Measurements from ENCODE around the gene APBA2. TPM values are rescaled to one million over a fixed set of nuclear protein-coding genes. Genes with fewer than 3 reads are reported as not detected.
A peak's percentile ranks its signal among the peaks of the same experiment; 100 is the strongest.

Gene APBA2
- polyA plus RNA-seq, 1 donor (not counting 4 experiments of a cell fraction or from before 2014, with no cell fraction given): 5.5 TPM

DNA sequence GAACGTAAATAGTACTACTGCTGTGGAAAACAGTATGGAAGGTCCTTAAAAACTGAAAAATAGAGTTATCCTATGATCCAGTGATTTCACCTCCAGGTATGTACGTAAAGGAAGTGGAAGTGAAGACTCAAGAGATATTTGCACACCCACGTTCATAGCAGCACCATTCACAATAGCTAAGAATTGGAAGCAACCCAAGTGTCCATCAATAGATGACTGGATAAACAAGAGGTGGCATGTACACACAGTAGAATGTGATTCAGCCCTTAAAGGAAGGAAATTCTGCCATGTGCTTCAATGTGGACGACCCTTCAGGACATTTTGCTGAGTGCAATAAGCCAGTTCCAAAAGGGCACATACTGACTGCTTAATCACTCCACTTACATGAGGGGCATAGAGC is 188.3 kb downstream of the APBA2 start:
- FAIRE-seq (peak; percentile 48), DNase-seq (ENCODE audit: low read depth, low spot score) (no peak)
- Histone ChIP-seq H3K9me3 (ENCODE audit: control insufficient read depth, low read depth, low read length) (peaks cover 5% of the 10 kb centered on the region), H3K27ac (ENCODE audit: control insufficient read depth, insufficient read depth, low read length) (no peak overlapping the region), H3K36me3 (ENCODE audit: control insufficient read depth in 2 of 2, extremely low read depth in 1 of 2, insufficient read depth in 2 of 2, low read length in 2 of 2) (no peaks in the 10 kb centered on the region), H2AFZ (ENCODE audit: control insufficient read depth, low read length) (peak overlapping the region; percentile 15), H3K9me1 (ENCODE audit: control insufficient read depth, extremely low read depth, insufficient read depth, low read length) (no peaks in the 10 kb centered on the region), H3K27me3 (ENCODE audit: control insufficient read depth, extremely low read depth, insufficient read depth, low read length) (no peaks in the 10 kb centered on the region), H3K79me2 (ENCODE audit: control insufficient read depth, insufficient read depth, low read length) (no peaks in the 10 kb centered on the region), H4K20me1 (ENCODE audit: control insufficient read depth, extremely low read depth, insufficient read depth, low read length) (no peaks in the 10 kb centered on the region), H3K4me2 (ENCODE audit: control insufficient read depth, extremely low read depth, insufficient read depth, low read depth, low read length) (no peak overlapping the region), H3K9ac (ENCODE audit: control insufficient read depth, extremely low read depth, insufficient read depth, low read length) (no peak overlapping the region), H3K4me3 (ENCODE audit: control insufficient read depth in 2 of 3, extremely low read depth in 1 of 3, insufficient read depth in 2 of 3, low read depth in 1 of 3, low read length in 3 of 3) (no peak overlapping the region), H3K4me1 (ENCODE audit: control insufficient read depth, extremely low read depth, insufficient read depth, low read length) (no peaks in the 10 kb centered on the region)
- dilution Hi-C loops (cut with MboI; ENCODE audit: extremely low pct_ligation_motif_present, low sequenced_read_pairs): no loop called here
- TF ChIP-seq EZH2 (IDR thresholded peaks at IDR 0.05; ENCODE audit: low read length): no peak
- TF ChIP-seq, protein P1, sequence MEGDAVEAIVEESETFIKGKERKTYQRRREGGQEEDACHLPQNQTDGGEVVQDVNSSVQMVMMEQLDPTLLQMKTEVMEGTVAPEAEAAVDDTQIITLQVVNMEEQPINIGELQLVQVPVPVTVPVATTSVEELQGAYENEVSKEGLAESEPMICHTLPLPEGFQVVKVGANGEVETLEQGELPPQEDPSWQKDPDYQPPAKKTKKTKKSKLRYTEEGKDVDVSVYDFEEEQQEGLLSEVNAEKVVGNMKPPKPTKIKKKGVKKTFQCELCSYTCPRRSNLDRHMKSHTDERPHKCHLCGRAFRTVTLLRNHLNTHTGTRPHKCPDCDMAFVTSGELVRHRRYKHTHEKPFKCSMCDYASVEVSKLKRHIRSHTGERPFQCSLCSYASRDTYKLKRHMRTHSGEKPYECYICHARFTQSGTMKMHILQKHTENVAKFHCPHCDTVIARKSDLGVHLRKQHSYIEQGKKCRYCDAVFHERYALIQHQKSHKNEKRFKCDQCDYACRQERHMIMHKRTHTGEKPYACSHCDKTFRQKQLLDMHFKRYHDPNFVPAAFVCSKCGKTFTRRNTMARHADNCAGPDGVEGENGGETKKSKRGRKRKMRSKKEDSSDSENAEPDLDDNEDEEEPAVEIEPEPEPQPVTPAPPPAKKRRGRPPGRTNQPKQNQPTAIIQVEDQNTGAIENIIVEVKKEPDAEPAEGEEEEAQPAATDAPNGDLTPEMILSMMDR (optimal IDR thresholded peaks at IDR 0.05 in 1 of 3, IDR thresholded peaks at IDR 0.05 in 1 of 3, conservative IDR thresholded peaks at IDR 0.05 in 1 of 3; ENCODE audit: extremely low read depth in 1 of 3, insufficient read depth in 2 of 3, low read length in 3 of 3): no peak

DNA sequence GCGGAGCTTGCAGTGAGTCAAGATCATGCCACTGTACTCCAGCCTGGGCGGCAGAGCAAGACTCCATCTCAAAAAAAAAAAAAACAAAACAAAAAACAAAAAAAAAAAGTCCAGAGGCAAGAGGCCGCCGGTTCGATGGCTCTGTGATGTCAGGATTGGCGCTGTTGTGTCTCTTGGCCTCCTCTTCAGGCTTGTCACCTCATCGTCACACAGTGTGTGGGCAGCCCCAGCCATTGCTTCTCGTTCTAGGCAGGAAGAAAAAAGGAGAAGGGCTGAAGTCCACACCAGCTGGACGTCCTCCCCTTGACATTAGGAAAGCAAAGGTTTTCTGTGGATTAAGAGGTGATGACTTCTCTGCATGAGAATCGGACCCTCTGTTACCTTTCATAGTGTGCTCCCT is 192.8 kb downstream of the APBA2 start:
- Histone ChIP-seq H3K4me3 (ENCODE audit: control insufficient read depth in 2 of 3, extremely low read depth in 1 of 3, insufficient read depth in 2 of 3, low read depth in 1 of 3, low read length in 3 of 3) (no peak overlapping the region), H4K20me1 (ENCODE audit: control insufficient read depth, extremely low read depth, insufficient read depth, low read length) (no peaks in the 10 kb centered on the region), H3K27ac (ENCODE audit: control insufficient read depth, insufficient read depth, low read length) (no peak overlapping the region), H3K9me3 (ENCODE audit: control insufficient read depth, low read depth, low read length) (peaks cover 2% of the 10 kb centered on the region), H3K4me1 (ENCODE audit: control insufficient read depth, extremely low read depth, insufficient read depth, low read length) (no peaks in the 10 kb centered on the region), H3K79me2 (ENCODE audit: control insufficient read depth, insufficient read depth, low read length) (no peaks in the 10 kb centered on the region), H3K36me3 (ENCODE audit: control insufficient read depth in 2 of 2, extremely low read depth in 1 of 2, insufficient read depth in 2 of 2, low read length in 2 of 2) (no peaks in the 10 kb centered on the region), H3K4me2 (ENCODE audit: control insufficient read depth, extremely low read depth, insufficient read depth, low read depth, low read length) (no peak overlapping the region), H3K27me3 (ENCODE audit: control insufficient read depth, extremely low read depth, insufficient read depth, low read length) (no peaks in the 10 kb centered on the region), H3K9me1 (ENCODE audit: control insufficient read depth, extremely low read depth, insufficient read depth, low read length) (no peaks in the 10 kb centered on the region), H2AFZ (ENCODE audit: control insufficient read depth, low read length) (no peak overlapping the region), H3K9ac (ENCODE audit: control insufficient read depth, extremely low read depth, insufficient read depth, low read length) (no peak overlapping the region)
- dilution Hi-C loops (cut with MboI; ENCODE audit: extremely low pct_ligation_motif_present, low sequenced_read_pairs): no loop called here
- DNase-seq (ENCODE audit: low read depth, low spot score): no peak
- TF ChIP-seq, protein P1 (optimal IDR thresholded peaks at IDR 0.05 in 1 of 3, IDR thresholded peaks at IDR 0.05 in 1 of 3, conservative IDR thresholded peaks at IDR 0.05 in 1 of 3; ENCODE audit: extremely low read depth in 1 of 3, insufficient read depth in 2 of 3, low read length in 3 of 3): no peak
- no peak for TF ChIP-seq EZH2 (IDR thresholded peaks at IDR 0.05; ENCODE audit: low read length)
- no peak for FAIRE-seq
